ENCODE data around the gene AIDA.
A peak's percentile ranks its signal among the peaks of the same experiment; 100 is the strongest.

The AIDA gene

DNA sequence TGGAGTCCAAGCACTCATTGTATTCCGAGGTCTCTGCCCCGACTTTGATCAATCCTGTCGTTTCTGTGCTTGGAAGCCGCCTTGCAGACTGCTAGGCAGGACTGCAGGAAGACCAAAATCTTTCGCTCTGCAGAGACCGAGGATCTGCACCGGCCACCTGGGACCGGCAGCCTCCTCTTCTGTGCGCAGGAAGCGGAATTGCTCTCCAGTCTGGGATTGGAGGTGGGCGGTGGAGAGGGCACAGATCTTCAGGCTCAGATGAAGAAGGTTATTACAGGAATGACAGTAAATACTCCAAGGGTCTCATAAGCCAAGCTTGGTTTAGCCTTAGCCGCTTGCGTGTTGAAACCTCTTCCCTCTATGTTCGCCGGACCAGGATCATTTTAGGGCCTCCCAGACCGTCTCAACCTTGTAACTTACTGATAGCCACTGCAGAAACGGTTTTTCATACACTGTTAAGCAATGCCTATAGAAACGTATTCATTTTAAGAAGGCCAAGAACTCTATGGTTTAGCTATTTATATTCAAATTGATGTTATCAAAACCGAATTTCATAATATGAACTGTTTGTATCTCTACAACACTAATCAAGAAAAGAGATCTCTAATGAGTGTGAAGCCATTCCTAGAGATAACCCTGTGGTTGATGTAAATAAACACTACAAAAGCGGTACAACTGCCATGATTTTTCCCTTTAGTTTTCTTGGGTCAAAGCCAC lies 93.3 kb downstream of the AIDA start:
- TF ChIP-seq, protein P1, sequence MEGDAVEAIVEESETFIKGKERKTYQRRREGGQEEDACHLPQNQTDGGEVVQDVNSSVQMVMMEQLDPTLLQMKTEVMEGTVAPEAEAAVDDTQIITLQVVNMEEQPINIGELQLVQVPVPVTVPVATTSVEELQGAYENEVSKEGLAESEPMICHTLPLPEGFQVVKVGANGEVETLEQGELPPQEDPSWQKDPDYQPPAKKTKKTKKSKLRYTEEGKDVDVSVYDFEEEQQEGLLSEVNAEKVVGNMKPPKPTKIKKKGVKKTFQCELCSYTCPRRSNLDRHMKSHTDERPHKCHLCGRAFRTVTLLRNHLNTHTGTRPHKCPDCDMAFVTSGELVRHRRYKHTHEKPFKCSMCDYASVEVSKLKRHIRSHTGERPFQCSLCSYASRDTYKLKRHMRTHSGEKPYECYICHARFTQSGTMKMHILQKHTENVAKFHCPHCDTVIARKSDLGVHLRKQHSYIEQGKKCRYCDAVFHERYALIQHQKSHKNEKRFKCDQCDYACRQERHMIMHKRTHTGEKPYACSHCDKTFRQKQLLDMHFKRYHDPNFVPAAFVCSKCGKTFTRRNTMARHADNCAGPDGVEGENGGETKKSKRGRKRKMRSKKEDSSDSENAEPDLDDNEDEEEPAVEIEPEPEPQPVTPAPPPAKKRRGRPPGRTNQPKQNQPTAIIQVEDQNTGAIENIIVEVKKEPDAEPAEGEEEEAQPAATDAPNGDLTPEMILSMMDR (IDR thresholded peaks at IDR 0.05) = no peak
- no peak for DNase-seq (ENCODE audit: low spot score)
- peak overlapping the region; percentile 93 for H3K27ac ChIP-seq
- H3K4me3 ChIP-seq = peak overlapping the region; percentile 97

All from coronary artery (tissue), 2 donors.